Measurements from ENCODE around the gene NFE2L2. TPM values are rescaled to one million over a fixed set of nuclear protein-coding genes. Genes with fewer than 3 reads are reported as not detected.

Gene NFE2L2
- total and polyA plus RNA-seq, 9 of the 15 experiments (the other 6 are each of a cell fraction or from before 2014, with no cell fraction given) = 29.3 to 120 (median 59.3) TPM

DNA sequence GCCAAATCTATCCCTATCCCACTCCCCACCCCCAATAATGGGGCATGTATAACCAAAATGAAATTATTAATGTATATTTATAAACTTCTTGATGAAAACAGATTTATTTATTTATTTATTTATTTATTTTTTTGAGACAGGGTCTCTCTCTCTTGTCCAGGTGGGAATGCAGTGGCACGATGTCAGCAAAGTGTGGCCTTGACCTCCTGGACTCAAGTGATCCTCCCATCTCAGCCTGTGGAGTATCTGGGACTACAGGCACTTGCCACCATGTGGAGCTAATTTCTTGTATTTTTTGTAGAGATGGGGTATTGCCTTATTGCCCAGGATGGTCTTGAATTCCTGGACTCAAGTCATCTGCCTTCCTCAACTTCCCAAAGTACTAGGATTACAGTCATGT, 79.9 kb downstream of the NFE2L2 start:
- no peak for FAIRE-seq
- TF ChIP-seq ZNF584 (CRISPR knock-in tag; IDR thresholded peaks at IDR 0.05; ENCODE audit: low read depth) (no peak), ATF6 (CRISPR knock-in tag; IDR thresholded peaks at IDR 0.05) (no peak), NCOR1 (IDR thresholded peaks at IDR 0.05) (no peak), GTF2A2 (tag; IDR thresholded peaks at IDR 0.05) (no peak), CTCFL (IDR thresholded peaks at IDR 0.05; ENCODE audit: borderline replicate concordance, insufficient read depth, low read depth, low read length, poor library complexity, severe bottlenecking) (no peak), PHF8 (IDR thresholded peaks at IDR 0.05; ENCODE audit: borderline replicate concordance, low read length) (no peak), ETS2 (tag; IDR thresholded peaks at IDR 0.05; ENCODE audit: borderline replicate concordance, poor library complexity, severe bottlenecking) (no peak), TEAD4 (IDR thresholded peaks at IDR 0.05; ENCODE audit: low read length) (no peak), TEAD4 (CRISPR knock-in tag; IDR thresholded peaks at IDR 0.05; ENCODE audit: borderline replicate concordance) (no peak), FIP1L1 (IDR thresholded peaks at IDR 0.05; ENCODE audit: low read depth, low read length, poor library complexity, severe bottlenecking) (no peak), CSDE1 (IDR thresholded peaks at IDR 0.05) (no peak)
- TF ChIP-seq, protein P1, sequence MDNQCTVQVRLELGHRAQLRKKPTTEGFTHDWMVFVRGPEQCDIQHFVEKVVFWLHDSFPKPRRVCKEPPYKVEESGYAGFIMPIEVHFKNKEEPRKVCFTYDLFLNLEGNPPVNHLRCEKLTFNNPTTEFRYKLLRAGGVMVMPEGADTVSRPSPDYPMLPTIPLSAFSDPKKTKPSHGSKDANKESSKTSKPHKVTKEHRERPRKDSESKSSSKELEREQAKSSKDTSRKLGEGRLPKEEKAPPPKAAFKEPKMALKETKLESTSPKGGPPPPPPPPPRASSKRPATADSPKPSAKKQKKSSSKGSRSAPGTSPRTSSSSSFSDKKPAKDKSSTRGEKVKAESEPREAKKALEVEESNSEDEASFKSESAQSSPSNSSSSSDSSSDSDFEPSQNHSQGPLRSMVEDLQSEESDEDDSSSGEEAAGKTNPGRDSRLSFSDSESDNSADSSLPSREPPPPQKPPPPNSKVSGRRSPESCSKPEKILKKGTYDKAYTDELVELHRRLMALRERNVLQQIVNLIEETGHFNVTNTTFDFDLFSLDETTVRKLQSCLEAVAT (IDR thresholded peaks at IDR 0.05) = no peak
- TF ChIP-seq, protein P2, sequence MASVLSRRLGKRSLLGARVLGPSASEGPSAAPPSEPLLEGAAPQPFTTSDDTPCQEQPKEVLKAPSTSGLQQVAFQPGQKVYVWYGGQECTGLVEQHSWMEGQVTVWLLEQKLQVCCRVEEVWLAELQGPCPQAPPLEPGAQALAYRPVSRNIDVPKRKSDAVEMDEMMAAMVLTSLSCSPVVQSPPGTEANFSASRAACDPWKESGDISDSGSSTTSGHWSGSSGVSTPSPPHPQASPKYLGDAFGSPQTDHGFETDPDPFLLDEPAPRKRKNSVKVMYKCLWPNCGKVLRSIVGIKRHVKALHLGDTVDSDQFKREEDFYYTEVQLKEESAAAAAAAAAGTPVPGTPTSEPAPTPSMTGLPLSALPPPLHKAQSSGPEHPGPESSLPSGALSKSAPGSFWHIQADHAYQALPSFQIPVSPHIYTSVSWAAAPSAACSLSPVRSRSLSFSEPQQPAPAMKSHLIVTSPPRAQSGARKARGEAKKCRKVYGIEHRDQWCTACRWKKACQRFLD (CRISPR knock-in tag; IDR thresholded peaks at IDR 0.05) = no peak
- TF ChIP-seq, protein P3, sequence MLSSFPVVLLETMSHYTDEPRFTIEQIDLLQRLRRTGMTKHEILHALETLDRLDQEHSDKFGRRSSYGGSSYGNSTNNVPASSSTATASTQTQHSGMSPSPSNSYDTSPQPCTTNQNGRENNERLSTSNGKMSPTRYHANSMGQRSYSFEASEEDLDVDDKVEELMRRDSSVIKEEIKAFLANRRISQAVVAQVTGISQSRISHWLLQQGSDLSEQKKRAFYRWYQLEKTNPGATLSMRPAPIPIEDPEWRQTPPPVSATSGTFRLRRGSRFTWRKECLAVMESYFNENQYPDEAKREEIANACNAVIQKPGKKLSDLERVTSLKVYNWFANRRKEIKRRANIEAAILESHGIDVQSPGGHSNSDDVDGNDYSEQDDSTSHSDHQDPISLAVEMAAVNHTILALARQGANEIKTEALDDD (IDR thresholded peaks at IDR 0.05) = no peak

More for the DNA sequence above, 79.9 kb downstream of the NFE2L2 start:
- H3K9me1 ChIP-seq (ENCODE audit: control insufficient read depth, insufficient read depth, low read length) = no peaks in the 10 kb centered on the region
- H4K20me1 ChIP-seq (replicated peaks; ENCODE audit: control insufficient read depth, insufficient read depth, low read length) = no peaks in the 10 kb centered on the region
- H2AFZ ChIP-seq (ENCODE audit: low read depth, low read length) = no peak overlapping the region
- ATAC-seq (no peak), DNase-seq (ENCODE audit: extremely low read depth in 1 of 4, low spot score in 3 of 4) (no peak)
- ChIA-PET POLR2A (interaction anchor here (1.3 to 1.6 kb wide), 4 partner anchors 10 to 28 kb away, joined by 4 to 5 read pairs (median 4); partner anchors contain the start of gene HNRNPA3), CTCF (ENCODE audit: low intra/inter-chr PET ratio) (interaction anchor here (0.7 kb wide), 1 partner anchor 10 kb away, joined by 3 read pairs; no protein-coding TSS in a partner anchor)
- no peak overlapping the region for H3K4me2 ChIP-seq (ENCODE audit: insufficient read depth, low read length)
- H3K9me3 ChIP-seq (replicated peaks; ENCODE audit: control insufficient read depth, insufficient read depth, low read depth, low read length) = no peaks in the 10 kb centered on the region; the same call in 1 of the 2 replicates
- 33% methylated on average over 1 of the region's 1 CpG for WGBS (ENCODE audit: insufficient coverage, low coverage, missing lambda C conversion rate)
- H3K27me3 ChIP-seq (ENCODE audit: control insufficient read depth in 2 of 2, insufficient read depth in 2 of 2, low read length in 2 of 2) = no peaks in the 10 kb centered on the region
- H3K4me1 ChIP-seq (replicated peaks in 1 of 2; ENCODE audit: control insufficient read depth in 2 of 2, insufficient read depth in 2 of 2, low read length in 2 of 2) = peaks cover 0 to 8% of the 10 kb centered on the region in 2 experiments; a peak in 4 of 5 replicates
- in situ Hi-C loops (cut with MboI) = no loop called here
- intact Hi-C loops (cut with micrococcal nuclease) = no loop called here
- H3K4me3 ChIP-seq = no peak overlapping the region
- no peak overlapping the region for H3K27ac ChIP-seq (ENCODE audit: extremely low read depth, low read depth, low read length)
- no peaks in the 10 kb centered on the region for H3K79me2 ChIP-seq (ENCODE audit: control insufficient read depth, insufficient read depth, low read length)
- no peaks in the 10 kb centered on the region for H3K36me3 ChIP-seq (ENCODE audit: control insufficient read depth, insufficient read depth, low read length)
- no TSS peak for BruUV-seq (replicated peaks)
- H3K9ac ChIP-seq (ENCODE audit: insufficient read depth in 1 of 2, low read depth in 2 of 2, low read length in 2 of 2) = no peak overlapping the region

Data from K562 (cell line).